ENCODE data around the gene ZNF883.

ZNF883 gene

DNA sequence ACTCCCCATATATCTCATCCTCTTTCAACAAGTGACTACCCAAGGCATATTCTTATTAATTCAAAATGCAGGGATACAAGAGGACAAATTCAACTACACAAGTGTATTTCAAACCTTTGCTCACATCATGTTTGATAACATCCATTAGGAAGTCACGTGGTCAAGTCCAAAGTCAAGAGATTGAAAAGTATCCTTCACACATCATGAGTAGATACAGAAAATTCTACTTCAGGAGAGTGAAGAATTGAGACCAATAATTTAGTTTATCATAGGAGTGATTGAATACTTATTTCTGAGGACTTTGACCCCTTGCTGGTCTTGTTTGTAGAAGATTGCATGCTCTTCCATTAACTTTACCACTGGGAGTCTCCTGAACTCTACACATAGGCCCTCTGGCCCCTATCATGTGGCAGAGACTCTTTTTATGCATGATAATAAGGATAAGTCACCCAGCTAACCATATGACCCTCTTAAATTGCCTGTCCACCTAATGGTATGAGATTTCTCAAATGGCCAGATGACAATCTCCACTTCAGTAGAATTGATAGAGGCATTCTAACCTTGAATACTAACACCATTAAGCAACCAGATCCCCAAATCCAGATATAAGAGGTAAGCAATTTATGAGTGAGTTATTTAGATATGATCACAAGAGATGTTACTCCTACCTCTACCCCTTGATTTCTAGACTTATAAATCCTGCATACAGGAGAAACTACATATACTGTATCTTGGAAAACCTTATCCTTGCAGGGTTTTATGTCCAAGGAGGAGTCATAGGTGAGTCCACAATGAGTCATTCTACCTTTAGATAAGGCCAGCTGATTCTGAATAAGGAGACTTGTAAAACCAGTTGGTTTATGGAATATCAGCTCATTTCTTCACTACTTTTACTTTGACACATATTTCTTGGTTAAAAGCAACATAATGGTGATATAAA is 94.7 kb downstream of the ZNF883 start:
- DNase-seq = no peak

- DNase-seq = no peak
Observed at GRCh38 chr9:112914524-112914923, 97.5 kb downstream of the ZNF883 start.

GRCh38 chr9:112913326-112913725 is 98.7 kb downstream of the ZNF883 start:
- DNase-seq = no peak

- no peak for DNase-seq
Observed at GRCh38 chr9:112912636-112913035, 99.4 kb downstream of the ZNF883 start.

DNA sequence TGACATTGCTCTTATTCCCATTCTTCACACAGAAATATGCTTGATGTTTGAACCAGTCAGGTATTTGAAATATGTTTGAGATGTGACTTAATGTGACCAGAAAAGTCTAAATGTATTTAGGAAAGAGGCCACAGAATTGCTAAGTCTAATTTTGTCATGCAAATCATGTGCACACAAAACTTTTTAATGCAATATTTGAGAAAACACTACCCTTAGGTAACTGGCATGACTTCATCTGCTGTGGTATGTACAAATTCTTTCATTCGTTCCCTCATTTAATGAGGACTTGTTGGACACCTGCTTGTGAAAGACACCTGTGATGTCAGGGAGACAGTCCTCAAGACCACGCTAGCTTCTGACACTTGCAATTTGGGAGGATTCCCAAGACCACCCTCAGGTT is 100.3 kb downstream of the ZNF883 start:
- DNase-seq = no peak

Measured in GOT3 (cell line).